LHCN-M2 (cell line): ENCODE data around the gene TSPAN18. TPM values are rescaled to one million over a fixed set of nuclear protein-coding genes. Genes with fewer than 3 reads are reported as not detected.

Source experiments
- DNase-seq: peaks from one replicate; pipeline ENCODE4 v3.0.0-alpha.2; 2012; ENCODE audit warnings: low read depth
- polyA plus RNA-seq: library from polyadenylated mRNA; unstranded; fragments of >200 nt; gene quantifications from one replicate; pipeline ENCODE4 v1.2.1, GENCODE V29; 2012; ENCODE audit warnings: missing spikeins
- total RNA-seq: library from RNA; depleted of rRNA; stranded (reverse); fragments of >200 nt; gene quantifications from 2 replicates; pipeline ENCODE4 v1.2.3, GENCODE V29; 2014; rRNA removed

Gene TSPAN18, protein sequence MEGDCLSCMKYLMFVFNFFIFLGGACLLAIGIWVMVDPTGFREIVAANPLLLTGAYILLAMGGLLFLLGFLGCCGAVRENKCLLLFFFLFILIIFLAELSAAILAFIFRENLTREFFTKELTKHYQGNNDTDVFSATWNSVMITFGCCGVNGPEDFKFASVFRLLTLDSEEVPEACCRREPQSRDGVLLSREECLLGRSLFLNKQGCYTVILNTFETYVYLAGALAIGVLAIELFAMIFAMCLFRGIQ
- not detected in 2 replicates for total RNA-seq
- 0.60 TPM for polyA plus RNA-seq

DNA sequence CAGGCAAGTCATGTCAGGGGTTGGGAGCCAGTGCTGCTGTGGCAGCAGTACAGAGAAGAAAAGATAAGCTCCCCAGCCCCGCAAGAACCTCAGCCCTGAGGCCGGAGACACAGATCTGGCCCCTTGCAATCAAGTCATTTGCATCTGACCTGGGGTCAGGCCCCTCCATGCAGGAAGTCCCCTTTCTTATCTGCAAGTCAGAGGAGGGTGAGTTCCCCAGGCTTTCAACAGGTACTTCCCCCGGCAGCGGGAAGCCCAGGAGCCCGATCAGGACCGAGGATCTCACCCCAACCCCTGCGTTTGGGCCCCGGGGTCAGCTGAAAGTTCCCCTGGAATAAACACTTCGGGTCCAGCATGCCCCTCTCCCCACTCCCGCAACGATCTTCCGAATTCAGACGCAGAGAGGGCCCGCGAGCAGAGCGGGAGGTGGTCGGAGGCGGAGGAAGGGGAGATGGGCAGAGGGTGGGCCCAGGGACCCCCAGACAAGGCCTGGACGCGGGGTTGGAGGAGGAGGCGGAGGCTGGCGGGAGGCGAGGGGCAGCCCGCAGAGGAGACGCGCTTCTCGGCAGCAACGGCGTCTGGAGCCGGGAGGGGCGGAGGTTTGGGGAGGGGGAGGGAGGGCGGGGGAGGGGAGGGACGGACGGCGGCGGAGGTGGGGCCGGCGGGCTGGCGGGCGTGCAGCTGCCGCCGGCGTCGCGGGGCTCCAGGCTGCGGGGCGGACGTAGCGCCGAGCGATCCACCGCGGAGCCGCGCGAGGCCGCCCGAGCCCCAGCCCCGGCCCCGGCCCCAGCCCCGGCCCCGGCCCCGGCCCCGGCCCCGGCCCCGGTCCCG lies at the start of gene TSPAN18:
Gene TSPAN18 (plus strand): TSS at position 680 of the 831 bp plus-strand sequence. CDS start 179,455 bp downstream, outside the sequence.
- DNase-seq = no peak

DNA sequence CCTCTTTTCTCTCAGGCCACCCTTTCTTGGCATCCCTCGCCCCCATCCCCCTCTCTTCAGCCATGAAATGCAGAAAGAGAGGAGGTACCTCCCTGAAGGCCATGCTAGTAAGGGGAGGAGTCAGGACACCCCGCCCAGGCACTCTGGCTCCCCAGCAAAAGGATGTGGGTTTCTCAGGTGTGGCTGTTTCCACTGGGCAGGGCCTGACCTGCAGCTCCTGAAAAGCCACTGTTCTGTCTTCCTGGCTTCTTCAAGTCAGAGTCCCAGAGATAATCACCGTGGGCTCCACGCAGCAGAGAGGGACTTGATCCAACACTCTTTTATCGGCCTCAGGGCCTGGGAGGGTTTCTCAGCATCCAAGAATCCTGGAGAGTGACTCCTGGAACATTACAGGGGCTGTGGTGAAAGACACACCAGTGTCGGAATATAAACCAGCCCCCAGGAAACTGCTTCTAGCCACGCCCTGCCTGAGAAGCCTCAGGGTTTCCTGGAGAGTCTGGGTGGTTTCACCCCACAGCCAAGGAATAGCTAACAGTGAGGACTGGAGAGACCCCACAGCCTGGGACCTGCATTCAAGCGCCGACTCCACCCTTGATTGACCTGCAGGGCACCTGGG lies 45.7 kb upstream of the TSPAN18 start:
- DNase-seq = no peak

DNA sequence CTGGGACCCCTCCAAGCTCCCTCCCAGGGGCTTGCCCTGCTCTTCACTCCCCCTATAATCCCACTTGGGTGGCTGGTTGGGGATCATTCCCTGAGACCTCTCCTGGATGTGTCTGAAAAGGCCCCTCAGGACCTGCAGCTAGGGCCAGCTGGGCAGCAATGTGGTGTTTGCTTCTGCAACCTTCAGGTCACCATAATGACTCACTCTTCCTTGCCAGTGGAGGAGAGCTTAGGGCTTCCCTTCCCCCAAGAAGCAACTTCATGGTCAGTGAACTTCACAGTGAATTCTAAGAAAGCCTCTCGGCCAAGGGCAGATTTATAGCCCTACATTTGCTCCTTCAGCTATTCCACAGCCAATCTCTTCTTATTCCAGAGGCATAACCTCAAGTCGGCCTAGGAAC lies 45.1 kb upstream of the TSPAN18 start:
- peak; percentile 9 for DNase-seq

DNA sequence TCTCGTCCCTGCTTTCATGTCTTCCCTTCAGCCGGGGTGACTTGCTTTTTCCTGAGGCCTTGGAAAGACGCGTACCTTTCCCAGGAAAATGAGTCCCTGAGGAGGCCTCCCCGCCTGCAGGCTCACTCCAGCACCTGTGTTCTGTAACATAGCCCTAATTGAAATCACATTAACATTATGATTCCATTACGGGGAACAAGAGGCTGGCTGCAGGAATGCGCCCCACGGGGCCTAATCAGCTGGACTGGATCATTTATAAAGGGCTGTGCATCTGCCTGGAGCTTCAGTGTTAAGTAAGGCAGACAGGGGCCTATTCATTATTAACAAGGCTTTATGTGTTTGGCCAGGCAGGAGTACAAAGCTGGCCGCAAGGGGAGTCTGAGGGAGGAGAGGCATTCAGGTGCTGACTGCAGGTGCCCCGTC lies 41.9 kb upstream of the TSPAN18 start:
- DNase-seq = no peak

DNA sequence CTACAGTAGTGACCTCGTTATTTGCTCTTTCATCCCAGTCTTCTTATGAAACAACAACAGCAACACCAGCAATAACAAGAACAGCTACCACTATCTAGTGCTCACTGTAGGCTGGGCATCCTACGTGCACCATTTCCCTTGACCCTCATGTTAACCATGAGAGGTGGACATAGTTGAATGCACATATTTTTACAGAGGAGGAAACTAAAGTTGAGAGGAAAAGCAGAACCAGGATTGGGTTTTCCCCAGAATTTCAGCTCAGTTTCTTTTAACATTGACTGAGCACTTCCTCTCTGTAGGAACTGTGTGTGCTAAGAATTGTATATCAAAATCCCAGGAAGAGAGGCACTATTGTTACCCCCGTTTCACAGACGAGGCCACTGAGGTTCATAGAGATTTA lies 39.4 kb upstream of the TSPAN18 start:
- DNase-seq = no peak

DNA sequence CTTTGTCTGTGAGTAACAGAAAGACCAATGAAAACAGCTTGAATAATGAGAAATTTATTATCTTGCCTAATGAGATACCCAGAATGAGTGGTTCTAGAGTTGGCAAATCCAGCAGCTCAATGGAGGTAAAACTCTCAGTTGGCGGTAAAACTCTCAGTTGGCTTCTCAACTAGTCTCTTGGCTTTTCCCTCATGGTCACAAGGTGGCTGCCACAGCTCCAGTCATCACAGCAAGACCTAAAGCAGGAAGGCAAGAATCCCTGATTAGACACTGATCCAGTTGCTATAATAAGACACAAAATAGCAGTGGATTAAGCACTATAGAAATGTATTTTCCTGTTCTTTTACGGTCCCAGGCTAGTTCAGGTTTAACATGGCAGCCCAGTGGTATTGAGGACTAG lies 37.5 kb upstream of the TSPAN18 start:
- DNase-seq = no peak

DNA sequence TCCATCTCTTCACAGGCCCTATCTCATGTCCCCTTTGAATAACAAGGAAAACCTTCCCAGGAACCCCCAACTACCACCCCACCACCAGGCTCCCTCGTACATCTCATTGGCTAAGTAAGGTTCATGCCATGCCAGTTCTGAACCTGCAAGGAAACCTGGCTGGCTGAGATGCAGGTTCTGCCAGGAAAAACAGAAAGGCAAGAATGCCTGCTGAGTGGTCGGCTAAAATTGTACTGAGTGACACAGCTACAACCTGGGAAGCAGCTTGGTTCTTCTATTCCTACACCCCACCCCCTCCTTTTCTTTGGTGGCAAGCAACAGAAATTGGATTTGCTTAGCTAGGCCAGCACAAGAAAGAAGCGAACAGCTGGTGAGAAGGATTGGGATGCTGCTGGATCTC lies 36.1 kb upstream of the TSPAN18 start:
- DNase-seq = no peak

DNA sequence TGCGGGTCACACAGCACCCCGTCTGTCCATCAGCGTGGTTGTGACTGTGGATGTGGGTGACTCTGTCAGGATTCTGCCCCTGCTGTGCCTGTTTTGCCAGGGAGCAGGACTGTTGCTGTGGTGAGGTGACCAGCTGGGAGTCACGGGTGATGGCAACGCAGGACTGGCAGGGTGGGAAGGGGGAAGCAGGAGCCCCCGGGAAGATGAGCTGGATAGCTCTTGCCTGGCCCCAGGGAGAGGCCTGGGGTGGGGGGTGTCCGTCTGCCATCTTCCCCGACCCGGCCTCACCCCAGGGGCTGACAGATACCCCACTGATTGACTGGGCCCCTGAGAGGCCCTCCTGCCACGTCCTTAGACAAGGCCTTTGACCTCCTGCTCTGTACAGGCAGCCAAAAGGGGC lies 34.3 kb upstream of the TSPAN18 start:
- DNase-seq = no peak

DNA sequence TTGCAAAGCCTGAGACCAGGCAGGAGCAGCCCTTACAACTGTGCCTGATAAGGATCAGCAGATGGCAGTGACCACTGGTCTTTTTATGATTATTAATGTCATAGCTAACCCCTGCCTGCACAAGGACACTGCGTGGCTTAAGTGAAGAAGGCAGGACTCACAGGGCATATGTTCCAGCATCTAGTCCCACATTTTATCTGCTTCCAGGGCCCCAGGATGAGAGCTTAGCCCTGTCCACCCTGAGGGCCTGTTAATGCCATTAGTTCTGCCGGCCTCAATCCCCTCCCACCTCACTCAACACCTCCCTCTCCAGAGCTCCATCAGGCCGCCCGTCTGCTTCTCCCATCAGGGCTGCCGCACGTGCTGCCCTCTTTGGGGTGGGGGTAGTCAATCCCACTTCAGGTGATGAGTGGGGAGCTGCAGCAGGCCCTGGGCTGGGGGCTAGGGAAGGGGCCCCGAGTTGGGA lies 33.1 kb upstream of the TSPAN18 start:
- no peak for DNase-seq

DNA sequence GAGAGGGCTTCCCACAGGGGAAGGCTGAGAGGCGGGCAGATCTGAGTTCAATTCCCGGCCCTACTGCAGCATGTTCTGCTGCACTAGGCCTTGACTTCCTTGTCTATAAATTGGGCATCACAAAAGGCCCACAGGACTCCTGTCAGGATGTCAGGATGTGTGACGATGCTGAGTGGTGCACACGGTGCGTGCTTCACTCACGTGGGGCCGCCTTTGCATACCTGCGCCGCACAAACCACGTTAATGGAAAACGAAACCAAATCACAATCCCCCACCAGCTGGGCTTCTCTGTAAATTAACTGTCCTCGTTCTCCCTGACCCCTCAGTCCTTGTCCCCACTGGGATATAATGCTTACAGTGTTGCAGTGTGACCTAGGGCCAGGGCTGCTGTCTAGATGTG lies 32.3 kb upstream of the TSPAN18 start:
- no peak for DNase-seq

DNA sequence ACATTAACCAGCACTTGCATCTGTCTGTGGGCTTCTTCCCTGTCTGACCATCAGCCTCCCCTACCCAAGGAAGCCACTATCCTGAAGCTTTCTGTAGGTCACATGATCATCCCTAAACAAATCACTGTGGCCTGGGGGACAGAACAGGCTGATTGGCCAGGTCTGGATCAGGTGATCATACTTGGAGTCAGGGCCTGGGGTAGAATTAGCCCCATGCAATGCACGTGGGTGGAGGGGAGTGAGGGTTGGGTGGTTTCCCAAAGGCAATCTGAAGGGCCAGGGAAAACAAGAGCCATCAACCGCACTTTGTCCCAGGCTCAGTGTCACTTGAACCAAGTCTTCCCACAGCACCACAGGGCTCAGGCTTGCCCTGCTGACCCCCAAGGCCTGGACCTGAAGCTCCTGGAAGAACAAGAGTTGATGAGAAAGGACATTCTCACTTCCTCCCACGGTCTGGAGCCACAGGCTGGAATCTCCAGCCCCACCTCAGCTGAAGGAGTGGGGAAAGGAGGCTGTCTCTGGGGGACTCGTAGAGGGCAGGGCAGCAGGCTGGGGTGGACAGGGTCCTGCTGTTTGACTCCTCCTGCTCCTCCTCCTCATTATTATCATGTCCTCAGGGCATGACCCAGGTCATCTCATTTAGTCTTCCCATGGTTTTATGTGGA lies 31.5 kb upstream of the TSPAN18 start:
- no peak for DNase-seq

DNA sequence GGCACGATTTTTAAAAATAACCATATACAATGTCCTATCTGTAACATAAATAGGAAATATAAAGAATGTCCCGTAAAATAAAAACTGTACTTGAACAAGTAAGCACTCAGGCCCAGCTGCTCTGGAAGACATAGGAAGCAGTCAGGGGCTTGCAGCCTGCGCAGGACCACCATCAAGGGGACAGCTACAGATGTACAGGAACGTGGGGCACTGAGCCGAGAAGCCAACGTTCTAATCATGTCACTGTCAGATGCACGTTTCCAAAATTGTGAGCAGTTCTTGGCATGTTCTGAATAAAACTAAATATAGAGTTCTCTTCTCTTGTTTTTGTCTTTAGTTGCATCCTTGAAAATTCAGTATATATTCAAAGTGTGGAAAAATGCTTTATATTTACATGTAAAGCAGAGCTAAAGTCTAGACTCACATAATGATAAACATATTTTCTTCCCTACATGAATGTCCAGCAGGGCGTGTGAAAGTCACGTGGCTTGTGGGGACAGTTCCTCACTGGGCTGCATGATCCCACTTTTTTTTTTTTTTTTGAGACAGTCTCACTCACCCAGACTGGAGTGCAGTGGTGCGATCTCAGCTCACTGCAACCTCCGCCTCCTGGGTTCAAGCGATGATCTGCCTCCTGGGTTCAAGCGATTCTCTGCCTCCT lies 28.4 kb upstream of the TSPAN18 start:
- no peak for DNase-seq

DNA sequence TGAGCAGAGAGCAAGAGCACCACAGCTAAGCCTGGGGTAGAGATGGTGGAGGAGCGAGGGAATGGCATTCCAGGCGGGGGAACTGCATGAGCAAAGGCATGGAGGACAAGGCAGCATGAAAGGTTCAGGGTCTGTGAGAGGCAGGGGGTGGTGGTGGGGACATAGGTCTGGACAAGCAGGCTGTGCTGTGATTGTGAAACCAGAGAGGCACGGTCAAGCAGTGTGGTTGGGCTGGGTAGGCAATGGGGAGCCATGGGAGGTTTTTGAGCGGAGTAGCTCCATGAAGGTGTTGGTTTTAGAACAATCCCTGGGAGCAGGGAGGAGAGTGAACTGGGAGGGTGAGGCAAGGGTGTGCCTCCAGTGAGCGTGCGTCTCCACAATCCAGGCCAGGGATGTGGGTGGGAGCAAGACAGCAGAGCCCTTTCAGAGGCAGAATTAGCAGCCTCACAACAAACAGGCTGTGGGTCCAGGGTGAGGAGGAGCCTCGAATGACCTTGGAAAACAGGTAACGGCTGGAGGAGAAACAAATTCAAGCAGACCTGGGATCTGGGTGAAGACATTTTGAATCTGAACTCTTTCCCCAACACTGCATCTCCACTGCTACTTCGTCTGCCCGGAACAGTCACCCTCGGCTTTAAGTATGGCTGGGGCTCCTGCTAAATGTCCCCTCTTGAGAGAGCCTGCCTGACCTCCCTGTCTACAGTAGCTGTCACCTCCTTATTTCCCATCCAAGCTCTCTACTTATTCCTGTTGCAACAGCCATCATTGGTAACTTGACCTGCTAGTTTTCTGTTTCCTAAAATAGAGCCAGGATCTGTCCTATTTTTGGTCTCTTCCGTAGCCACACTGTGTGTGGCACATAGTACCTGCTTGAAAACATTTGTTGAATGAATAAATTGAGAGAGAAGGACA lies 27.0 kb upstream of the TSPAN18 start:
- no peak for DNase-seq

DNA sequence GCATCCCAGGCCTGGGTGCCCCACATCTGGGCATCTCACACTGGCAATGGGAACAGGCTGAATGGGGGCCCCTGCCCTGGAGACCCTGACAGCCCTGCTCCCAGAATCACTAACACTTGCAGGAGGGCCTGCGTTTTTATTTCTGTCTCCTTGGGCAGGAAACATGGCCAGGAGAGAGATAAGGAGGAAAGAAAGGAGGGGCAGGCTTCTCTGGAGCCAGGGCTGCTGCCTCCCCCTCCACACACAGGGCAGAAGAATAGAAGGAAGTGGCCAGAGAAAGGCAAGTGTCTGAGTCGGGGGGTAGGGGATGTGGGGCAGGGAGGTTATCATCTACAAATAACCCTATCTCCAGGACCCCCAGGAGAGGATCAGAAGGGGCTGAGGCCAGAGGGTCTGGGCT lies 25.5 kb upstream of the TSPAN18 start:
- no peak for DNase-seq

DNA sequence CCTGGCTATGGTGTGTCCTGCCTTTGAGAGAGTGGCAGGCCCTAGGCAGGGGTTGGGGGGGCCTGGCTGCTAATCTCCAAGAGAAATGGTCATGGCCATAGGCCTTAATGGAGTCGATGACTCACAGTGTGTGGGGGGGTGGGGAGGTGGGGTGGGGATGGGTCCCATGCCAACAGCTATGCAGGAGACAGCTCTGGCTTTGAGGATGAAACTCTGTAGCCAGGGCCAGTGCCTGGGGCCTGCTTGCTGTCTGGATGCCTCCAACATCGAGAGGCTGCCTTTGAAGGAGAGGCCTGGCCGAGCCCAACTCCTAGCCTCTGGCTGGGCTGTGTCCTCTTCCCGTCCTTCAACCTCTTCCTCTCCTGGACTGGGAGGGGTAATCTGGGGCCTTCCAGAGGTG lies 23.9 kb upstream of the TSPAN18 start:
- DNase-seq = no peak

DNA sequence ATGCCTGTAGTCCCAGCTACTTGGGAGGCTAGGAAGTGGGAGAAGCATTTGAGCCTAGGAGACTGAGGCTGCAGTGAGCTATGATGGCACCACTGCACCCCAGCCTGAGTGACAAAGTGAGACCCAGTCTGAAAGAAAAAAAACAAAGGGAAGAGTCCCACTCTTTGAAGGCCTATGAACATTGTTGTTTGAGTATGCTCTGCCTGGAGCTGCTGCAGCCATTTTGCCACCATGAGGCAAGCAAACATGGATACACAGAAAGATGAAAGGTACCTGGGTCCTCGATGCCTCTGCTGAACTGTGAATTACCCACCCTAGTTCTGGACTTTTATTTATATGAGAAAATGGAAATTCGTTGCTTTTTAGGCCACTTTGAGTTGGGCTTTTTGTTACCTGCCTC lies 19.7 kb upstream of the TSPAN18 start:
- DNase-seq = no peak

DNA sequence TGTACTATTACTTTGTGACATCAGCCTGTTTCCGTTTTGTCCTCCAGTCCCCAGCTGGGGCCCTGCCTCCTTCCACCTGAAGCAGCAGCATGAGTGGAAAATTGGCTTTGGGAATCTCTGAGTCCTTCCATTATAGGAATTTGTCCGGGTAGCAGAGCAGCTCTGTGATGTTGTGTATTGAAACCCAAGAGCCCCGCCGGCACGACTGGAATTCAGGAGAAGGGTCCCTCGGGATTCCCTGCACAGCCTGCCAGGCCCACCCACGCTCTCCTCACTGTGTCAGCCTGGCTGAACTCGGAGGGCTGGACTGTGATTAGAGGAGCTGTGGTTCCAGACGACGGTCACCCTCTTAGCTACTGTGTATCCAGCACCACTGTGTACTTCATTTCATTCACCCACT lies 18.8 kb upstream of the TSPAN18 start:
- no peak for DNase-seq

DNA sequence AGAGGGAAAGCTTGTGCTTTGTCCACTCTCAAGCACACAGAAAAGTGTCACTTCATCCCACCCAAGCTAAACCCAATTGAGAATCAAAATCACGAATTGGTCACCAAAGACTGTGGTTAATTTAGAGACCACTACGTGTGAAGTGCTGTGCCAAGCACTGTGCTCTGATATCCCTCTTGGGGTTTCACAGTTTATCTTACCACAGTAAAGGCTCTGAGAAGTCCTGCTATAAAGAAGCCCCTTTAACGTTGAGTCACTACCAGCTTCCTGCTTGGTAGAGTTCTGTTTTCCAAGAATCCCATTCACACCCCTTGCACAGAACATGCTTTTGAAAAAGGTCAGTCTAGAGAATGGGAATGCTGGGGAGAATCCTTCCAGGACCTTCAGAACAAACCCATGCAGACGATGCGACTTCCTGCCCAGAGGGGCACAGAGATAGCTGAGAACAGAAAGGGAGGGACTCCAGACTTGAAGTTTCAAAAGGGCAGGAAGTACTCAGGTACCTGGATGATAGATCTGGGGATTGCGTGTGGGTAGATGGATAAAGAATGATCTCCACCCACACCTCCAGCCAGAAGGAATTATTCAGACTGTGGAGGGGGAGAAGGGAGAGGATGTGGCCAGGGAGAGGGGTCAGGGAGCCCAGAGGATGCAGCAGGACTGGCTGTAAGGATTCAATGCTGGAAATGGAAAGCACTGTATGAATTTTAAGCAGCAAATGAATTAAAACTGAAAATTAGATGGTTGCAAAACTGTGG lies 18.1 kb upstream of the TSPAN18 start:
- DNase-seq = no peak

DNA sequence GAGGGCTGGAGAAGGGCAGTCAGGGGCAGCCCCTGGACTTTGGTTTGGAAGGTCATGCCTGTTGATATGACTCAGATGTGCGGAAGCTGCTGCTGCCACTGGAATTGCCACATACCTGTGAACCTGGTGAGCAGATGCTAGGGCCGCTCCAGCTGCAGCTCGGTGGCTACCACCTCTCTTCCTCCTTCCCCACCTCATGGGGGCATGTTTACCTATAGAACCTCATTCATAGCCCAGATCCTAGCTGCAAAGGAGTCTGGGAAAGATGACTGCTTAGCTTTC lies 17.5 kb upstream of the TSPAN18 start:
- no peak for DNase-seq

DNA sequence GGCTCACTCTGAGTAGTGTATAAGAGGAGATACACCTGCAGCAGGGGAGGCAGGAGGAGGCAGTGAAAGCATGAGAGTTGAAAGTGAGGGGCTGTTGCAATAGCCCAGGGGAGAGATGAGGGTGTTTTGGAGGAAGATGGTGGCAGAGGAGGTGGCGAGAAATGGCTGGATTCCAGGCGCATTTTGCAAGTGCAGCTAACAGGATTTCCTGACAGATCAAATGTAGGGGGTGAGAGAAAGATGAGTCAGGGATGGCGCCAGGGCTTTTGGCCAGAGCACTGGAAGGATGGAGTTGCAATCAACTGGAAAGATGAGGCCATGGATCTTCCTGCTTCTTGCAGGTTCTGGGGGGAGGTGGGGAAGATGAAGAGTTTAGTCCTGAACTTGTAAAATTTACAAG lies 16.8 kb upstream of the TSPAN18 start:
- no peak for DNase-seq
